ENCODE results near the gene SOAT1.

SOAT1 gene

DNA sequence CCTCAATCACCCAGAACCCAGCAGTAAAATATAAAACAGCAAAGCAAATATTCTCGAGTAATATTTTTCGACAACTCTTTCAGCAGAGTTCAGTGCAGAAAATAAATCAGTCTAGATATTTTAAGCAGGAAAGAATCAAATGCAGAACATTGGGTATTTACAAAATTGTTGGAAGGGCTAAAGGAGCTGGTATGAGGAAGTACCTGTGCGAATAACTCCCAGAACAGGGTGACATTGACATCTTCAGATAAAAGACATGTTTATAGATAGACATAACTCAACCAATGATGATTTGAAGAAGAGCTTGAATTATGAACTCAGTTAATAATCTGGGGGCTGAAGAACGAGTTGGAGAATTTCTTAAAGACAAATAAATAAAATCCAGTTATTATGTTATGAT is 78.6 kb downstream of the SOAT1 start:
- TF ChIP-seq, protein P1, sequence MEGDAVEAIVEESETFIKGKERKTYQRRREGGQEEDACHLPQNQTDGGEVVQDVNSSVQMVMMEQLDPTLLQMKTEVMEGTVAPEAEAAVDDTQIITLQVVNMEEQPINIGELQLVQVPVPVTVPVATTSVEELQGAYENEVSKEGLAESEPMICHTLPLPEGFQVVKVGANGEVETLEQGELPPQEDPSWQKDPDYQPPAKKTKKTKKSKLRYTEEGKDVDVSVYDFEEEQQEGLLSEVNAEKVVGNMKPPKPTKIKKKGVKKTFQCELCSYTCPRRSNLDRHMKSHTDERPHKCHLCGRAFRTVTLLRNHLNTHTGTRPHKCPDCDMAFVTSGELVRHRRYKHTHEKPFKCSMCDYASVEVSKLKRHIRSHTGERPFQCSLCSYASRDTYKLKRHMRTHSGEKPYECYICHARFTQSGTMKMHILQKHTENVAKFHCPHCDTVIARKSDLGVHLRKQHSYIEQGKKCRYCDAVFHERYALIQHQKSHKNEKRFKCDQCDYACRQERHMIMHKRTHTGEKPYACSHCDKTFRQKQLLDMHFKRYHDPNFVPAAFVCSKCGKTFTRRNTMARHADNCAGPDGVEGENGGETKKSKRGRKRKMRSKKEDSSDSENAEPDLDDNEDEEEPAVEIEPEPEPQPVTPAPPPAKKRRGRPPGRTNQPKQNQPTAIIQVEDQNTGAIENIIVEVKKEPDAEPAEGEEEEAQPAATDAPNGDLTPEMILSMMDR (IDR thresholded peaks at IDR 0.05), result no peak
- TF ChIP-seq ZFX (IDR thresholded peaks at IDR 0.05; ENCODE audit: borderline replicate concordance), result no peak

DNA sequence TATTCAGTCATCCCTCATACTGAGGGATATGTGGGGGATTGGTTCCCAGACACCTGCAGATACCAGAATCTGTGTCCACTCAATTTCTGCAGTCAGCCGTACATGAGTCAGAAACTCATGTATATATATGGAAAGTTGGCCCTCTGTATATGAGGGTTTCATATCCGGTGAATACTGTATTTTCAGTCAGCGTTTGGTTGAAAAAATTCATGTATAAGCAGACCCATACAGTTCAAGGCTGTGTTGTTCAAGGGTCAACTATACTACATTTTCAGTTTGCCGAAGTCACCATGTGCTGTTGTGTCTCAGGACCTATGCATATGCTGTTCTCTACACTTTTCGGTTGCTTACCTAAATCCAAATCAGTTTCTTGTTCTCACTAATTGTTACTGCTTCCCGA is 82.6 kb downstream of the SOAT1 start:
- no peak for TF ChIP-seq ZFX (IDR thresholded peaks at IDR 0.05; ENCODE audit: borderline replicate concordance)
- TF ChIP-seq, protein P1 (IDR thresholded peaks at IDR 0.05), result no peak
- H3K27ac ChIP-seq, result no peak overlapping the region

More for the DNA sequence above, 78.6 kb downstream of the SOAT1 start:
- H3K27ac ChIP-seq, result no peak overlapping the region

GRCh38 chr1:179380299-179380698 is 86.7 kb downstream of the SOAT1 start:
- peak overlapping the region; percentile 6; the same call in 1 of the 2 replicates for H3K27ac ChIP-seq
- TF ChIP-seq, protein P1 (IDR thresholded peaks at IDR 0.05), result no peak
- no peak for TF ChIP-seq ZFX (IDR thresholded peaks at IDR 0.05; ENCODE audit: borderline replicate concordance)

- TF ChIP-seq ZFX (IDR thresholded peaks at IDR 0.05; ENCODE audit: borderline replicate concordance), result no peak
- TF ChIP-seq, protein P1 (IDR thresholded peaks at IDR 0.05), result no peak
- no peak overlapping the region for H3K27ac ChIP-seq
Observed at GRCh38 chr1:179384027-179384426, 90.4 kb downstream of the SOAT1 start.

DNA sequence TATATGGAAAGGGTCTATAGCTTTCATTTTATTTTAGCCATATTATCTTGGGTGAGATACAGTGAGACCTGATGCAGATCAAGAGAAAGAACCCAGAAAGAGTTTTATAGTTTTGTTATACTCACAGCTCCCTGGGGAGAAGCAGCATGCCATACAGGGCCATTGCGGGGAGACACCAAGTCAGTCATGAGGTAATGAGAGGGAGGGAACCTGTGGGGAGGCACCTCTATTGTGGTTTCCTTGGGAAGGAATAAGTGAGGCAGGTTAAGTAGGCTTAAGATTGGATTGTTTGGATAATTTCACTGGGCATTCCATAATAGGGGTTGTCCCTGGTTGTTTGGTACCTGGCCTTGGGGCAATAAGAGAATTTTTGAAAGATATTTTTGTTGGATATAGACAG is 91.9 kb downstream of the SOAT1 start:
- no peak overlapping the region for H3K27ac ChIP-seq
- no peak for TF ChIP-seq ZFX (IDR thresholded peaks at IDR 0.05; ENCODE audit: borderline replicate concordance)
- TF ChIP-seq, protein P1 (IDR thresholded peaks at IDR 0.05), result no peak

GRCh38 chr1:179393721-179394120 is 100.1 kb downstream of the SOAT1 start:
- TF ChIP-seq, protein P1 (IDR thresholded peaks at IDR 0.05), result no peak
- TF ChIP-seq ZFX (IDR thresholded peaks at IDR 0.05; ENCODE audit: borderline replicate concordance), result no peak
- no peak overlapping the region for H3K27ac ChIP-seq

- peak overlapping the region; percentile 33 for H3K27ac ChIP-seq
Observed at GRCh38 chr1:179399399-179399798, 105.8 kb downstream of the SOAT1 start.

Data from 22Rv1 (cell line).